ENCODE measurements around the gene RGMA.

RGMA gene

DNA sequence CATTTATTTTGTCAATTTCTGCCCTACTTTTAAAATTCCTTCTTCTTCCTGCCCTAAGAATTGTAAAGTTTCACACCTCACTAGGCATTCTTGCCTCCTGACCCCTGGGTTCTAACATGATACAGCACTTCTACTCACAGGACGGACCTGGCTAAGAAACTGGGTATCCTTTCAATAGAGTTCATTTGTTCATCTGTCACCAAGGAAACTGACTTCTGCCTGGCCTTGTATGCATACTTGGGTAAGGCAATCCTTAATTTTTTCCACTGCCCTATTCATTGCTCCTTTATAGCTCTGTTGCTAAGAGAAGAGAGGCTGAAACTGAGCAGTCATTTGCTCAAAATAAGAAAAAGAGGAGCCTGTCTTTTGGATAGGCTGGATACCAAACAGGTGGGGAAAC is 3.3 kb downstream of the RGMA start:
- ATAC-seq (replicated peaks), result no peak
- Mint-ChIP-seq H3K27ac (no peak overlapping the region), H3K9me3 (no peaks in the 10 kb centered on the region), H3K27me3 (peaks cover 85 to 92% of the 10 kb centered on the region in 2 donors), H3K36me3 (ENCODE audit: insufficient read depth) (peaks cover 7% of the 10 kb centered on the region), H3K4me1 (ENCODE audit: low read depth in 2 of 2) (peaks cover 6 to 13% of the 10 kb centered on the region in 2 donors), H3K4me3 (no peak overlapping the region)
- DNase-seq, result no peak

DNA sequence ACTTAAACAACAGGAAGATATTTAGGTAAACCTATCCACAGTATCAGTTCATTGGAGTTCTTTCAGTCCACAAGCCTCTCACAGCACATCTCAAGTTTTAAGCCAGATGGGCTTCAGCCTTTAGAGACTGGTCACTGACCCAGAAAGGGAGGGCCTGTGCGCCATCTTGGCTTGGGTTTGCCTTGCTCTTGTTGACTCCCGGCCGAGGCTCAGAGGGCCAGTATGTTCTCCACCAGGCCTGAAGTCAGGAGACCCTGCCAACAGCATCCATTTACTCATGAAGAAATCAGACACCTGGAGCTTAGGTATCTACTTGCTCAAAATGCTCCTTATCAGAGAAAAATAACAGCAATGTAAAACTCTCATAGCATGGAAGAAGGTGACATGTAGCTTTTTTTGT is 6.2 kb downstream of the RGMA start:
- DNase-seq (no peak), ATAC-seq (replicated peaks) (no peak)
- no peak overlapping the region for H3K4me3 Mint-ChIP-seq
- peaks cover 2 to 3% of the 10 kb centered on the region in 2 donors for H3K4me1 Mint-ChIP-seq (ENCODE audit: low read depth in 2 of 2)
- peaks cover 5% of the 10 kb centered on the region for H3K36me3 Mint-ChIP-seq (ENCODE audit: insufficient read depth)
- no peak overlapping the region for H3K27ac Mint-ChIP-seq
- H3K9me3 Mint-ChIP-seq, result no peaks in the 10 kb centered on the region
- H3K27me3 Mint-ChIP-seq, result peaks cover 86 to 99% of the 10 kb centered on the region in 2 donors

DNA sequence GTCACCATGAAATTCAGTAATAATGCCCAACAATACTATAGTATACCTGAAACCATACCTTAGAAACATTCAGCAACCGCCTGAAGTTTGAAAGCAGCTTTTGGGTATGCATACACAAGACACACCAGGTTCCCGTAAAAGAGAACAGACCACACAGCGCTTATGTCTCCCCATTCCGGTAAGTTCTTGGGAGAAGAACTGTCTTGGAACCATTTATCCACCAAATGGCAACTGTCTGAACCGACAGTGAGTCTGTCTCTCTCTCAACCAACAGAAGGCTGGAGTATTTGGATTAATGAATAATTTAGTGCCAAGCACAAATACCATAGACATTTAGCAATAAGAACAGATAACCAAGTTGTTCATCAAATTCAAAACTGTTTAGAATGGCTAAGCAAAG is 7.6 kb downstream of the RGMA start:
- ATAC-seq (replicated peaks) (no peak), DNase-seq (no peak)
- Mint-ChIP-seq H3K27ac (no peak overlapping the region), H3K4me1 (ENCODE audit: low read depth in 2 of 2) (no peaks in the 10 kb centered on the region), H3K4me3 (no peak overlapping the region), H3K27me3 (peaks cover 85 to 99% of the 10 kb centered on the region in 2 donors), H3K9me3 (no peaks in the 10 kb centered on the region), H3K36me3 (ENCODE audit: insufficient read depth) (peaks cover under 1% of the 10 kb centered on the region)

DNA sequence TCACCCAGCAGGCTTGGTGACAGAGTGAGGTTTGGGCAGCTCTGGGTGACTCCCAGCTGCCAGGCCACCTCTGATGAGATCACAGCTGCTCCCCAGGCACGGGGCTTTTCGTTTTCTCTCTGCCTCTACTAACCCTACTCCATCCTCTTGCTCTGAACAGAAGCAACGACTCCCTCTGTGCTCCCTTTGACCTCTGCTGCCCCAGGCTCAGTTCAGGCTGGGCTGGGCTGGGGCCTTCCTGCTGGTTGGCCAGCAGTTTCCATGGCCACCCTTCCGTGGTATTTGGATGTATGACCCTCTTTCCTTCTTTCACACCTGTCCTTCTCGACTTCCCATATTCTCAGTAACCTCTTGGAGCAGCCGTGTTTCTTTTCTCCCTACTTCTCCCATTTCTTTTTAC is 8.6 kb downstream of the RGMA start:
- Mint-ChIP-seq H3K4me1 (ENCODE audit: low read depth in 2 of 2) (no peaks in the 10 kb centered on the region), H3K36me3 (ENCODE audit: insufficient read depth) (no peaks in the 10 kb centered on the region), H3K9me3 (no peaks in the 10 kb centered on the region), H3K27me3 (peaks cover 84 to 99% of the 10 kb centered on the region in 2 donors), H3K27ac (no peak overlapping the region), H3K4me3 (no peak overlapping the region)
- DNase-seq (no peak), ATAC-seq (replicated peaks) (no peak)

DNA sequence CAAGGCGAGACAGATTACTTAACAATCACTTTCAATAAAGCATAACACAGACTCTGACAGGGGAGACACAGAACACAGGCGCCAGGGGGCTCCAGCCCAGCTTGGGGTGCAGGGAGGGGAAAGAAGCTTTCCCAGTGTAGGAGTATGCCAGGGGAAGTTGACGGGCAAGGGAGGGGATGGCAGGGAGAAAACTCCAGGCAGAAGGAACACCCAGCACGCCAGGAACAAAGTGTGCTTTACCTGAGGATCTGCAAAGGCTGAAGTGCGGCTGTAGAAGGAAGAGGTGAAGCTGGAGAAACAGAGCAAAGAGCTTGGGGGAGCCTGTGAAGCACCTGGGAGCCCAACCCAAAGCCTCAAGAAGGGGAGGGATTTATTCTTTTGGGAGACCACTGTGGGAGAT is 12.1 kb downstream of the RGMA start:
- DNase-seq (no peak), ATAC-seq (replicated peaks) (no peak)
- Mint-ChIP-seq H3K27me3 (peaks cover 89 to 100% of the 10 kb centered on the region in 2 donors), H3K4me1 (ENCODE audit: low read depth in 2 of 2) (peaks cover 11% of the 10 kb centered on the region in 2 donors), H3K27ac (no peak overlapping the region), H3K4me3 (no peak overlapping the region), H3K36me3 (ENCODE audit: insufficient read depth) (no peaks in the 10 kb centered on the region), H3K9me3 (no peaks in the 10 kb centered on the region)

DNA sequence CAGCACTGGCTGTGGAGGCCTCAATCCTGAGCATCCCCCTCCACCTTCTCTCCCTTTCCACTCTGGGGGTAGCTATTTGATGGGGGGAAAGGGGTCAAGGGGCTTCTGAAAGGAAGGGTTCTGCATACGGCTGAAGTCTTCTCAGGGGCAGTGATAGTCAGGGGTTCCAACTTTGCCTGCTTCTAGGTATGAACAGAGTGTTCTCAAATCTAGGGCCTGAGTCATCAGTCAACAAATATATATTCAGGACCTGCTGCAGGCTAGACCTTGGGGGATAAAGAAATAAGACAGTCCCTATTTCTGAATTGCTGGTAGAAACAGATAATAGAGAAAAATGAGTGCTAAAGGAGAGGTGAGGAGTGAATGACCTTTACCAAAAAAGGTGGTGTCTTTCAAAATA is 12.8 kb downstream of the RGMA start:
- H3K27ac Mint-ChIP-seq, result no peak overlapping the region
- no peak overlapping the region for H3K4me3 Mint-ChIP-seq
- H3K9me3 Mint-ChIP-seq, result no peaks in the 10 kb centered on the region
- no peak for ATAC-seq (replicated peaks)
- H3K27me3 Mint-ChIP-seq, result peaks cover 89 to 100% of the 10 kb centered on the region in 2 donors
- no peak for DNase-seq
- peaks cover 13 to 15% of the 10 kb centered on the region in 2 donors for H3K4me1 Mint-ChIP-seq (ENCODE audit: low read depth in 2 of 2)
- H3K36me3 Mint-ChIP-seq (ENCODE audit: insufficient read depth), result no peaks in the 10 kb centered on the region

DNA sequence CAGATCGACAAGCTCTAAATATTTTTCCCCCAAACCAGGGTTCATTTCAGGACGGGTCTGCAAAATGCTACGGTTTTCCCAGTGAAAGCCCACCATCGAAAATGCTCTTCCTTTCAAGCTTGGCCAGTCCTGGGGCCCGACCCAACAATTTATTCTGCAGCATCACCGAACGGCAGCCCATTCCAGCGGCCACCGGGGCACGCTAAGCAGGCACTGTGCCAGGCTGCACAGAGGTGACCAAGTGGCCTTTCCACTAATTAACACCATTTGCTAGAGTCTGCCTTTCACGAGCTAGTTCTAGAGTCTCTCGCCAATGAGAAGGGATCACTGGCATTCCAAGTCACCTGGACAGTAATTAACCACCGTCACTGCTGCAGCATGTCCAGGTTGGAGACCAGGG is 14.4 kb downstream of the RGMA start:
- Mint-ChIP-seq H3K4me1 (ENCODE audit: low read depth in 2 of 2) (peaks cover 13 to 15% of the 10 kb centered on the region in 2 donors), H3K9me3 (no peaks in the 10 kb centered on the region), H3K27me3 (peaks cover 86 to 99% of the 10 kb centered on the region in 2 donors), H3K27ac (no peak overlapping the region), H3K4me3 (no peak overlapping the region), H3K36me3 (ENCODE audit: insufficient read depth) (no peaks in the 10 kb centered on the region)
- DNase-seq, result no peak
- ATAC-seq (replicated peaks), result no peak

DNA sequence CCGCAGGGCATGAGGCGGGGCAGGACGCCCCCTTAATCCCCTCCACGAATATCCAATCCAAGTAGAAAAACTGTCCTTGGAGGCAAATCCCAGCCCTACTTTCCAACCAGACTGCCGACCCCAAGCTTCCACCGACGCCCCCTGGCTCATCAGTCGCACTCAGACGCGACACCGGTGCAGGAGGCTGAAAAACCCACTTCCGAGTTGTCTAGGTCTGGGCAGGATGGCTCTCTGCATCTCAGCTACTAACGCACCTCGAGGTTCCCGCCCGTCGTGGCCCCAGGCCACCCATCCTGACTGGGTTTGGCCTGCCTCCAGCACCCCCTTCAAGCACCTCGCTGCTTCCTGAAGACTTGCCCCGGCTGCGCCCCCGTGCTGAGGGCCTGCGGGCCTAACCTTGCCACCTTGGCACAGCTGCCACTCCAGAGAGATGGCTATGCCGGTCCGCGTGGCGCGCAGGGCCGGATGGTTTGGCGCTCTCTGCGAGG is 15.5 kb downstream of the RGMA start:
- peak overlapping the region; percentile 83 to 85 for H3K4me3 Mint-ChIP-seq
- H3K27me3 Mint-ChIP-seq, result peaks cover 79 to 94% of the 10 kb centered on the region in 2 donors
- ATAC-seq (replicated peaks) (peak; percentile 88), DNase-seq (peak in 2 of 3 experiments; percentile 13 to 23)
- peaks cover 13 to 15% of the 10 kb centered on the region in 2 donors for H3K4me1 Mint-ChIP-seq (ENCODE audit: low read depth in 2 of 2)
- H3K27ac Mint-ChIP-seq, result peak overlapping the region in 1 of 2 donors; percentile 1
- H3K36me3 Mint-ChIP-seq (ENCODE audit: insufficient read depth), result no peaks in the 10 kb centered on the region
- no peaks in the 10 kb centered on the region for H3K9me3 Mint-ChIP-seq

DNA sequence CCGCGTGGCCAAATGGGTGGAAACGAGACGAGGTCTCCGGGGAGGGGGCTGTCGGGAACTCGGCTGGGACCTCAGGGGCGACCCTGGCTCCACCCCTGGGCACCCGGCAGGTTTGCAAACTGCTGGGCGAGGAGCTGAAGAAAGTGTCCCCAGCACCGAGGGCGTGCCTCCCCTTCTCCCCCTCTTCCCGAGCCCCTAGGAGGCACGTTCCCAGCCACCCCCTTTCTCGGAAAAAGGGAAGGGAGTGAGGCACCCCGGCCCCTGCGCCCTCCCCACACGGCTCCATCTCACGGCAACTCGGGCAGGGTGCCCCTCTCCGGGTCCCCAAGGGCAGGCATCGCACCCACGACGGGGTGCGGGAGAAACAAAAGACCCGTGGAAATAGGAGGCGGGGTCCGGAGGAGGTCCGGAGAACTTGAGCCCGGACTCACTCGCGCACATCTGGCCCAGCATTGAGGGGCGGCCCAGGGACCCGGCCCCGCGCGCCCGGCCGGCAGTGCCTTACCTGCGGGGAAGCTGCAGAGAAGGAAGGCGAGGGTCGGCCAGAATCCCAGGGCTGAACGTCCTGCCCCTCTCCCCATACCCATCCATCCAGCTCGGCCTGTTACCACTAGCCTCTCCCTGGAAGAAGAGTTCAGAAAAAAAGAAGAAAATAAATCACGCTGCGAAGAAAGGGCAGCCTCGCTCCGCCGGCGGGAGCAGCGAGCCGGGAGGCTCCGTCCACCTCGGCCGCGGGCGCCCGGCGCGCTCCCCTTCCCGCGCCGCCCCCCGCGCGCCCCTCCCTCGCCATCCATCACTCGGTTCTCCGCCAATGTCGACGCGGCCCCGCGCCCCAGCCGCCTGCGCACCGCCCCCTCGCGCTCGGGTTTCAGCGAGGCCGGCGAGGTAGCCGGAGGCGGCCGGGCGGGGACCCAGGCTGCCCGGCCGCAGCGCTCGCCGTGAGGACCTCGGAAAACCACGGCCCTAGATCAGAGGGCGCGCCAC is 16.3 kb downstream of the RGMA start:
- Mint-ChIP-seq H3K27me3 (peaks cover 72 to 87% of the 10 kb centered on the region in 2 donors), H3K27ac (no peak overlapping the region), H3K9me3 (no peaks in the 10 kb centered on the region), H3K4me3 (peak overlapping the region; percentile 83 to 85), H3K36me3 (ENCODE audit: insufficient read depth) (no peaks in the 10 kb centered on the region), H3K4me1 (ENCODE audit: low read depth in 2 of 2) (peaks cover 13 to 15% of the 10 kb centered on the region in 2 donors)
- DNase-seq (no peak), ATAC-seq (replicated peaks) (peak; percentile 30)

DNA sequence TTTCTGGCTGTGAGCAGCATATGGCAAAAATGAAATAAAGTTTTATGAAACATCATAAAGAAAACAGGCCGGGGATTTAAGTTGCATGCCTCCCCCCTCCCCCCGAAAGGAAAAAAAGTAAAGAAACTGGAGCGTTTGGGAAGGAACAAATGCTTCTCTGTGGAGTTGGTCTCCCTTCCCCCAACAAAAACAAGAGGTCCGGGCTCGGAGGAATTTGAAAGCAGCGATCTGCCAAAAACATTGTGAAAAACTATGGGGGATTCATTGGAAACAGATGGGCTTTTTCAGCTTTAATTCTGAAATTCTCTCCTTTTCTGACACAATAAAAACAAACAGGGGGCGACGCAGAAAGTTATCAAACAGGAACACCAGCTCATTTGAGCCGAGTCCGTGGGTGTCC is 17.0 kb downstream of the RGMA start:
- Mint-ChIP-seq H3K4me3 (peak overlapping the region; percentile 66 to 74), H3K9me3 (no peaks in the 10 kb centered on the region), H3K4me1 (ENCODE audit: low read depth in 2 of 2) (peaks cover 13 to 15% of the 10 kb centered on the region in 2 donors), H3K27me3 (peaks cover 65 to 87% of the 10 kb centered on the region in 2 donors), H3K36me3 (ENCODE audit: insufficient read depth) (no peaks in the 10 kb centered on the region), H3K27ac (no peak overlapping the region)
- no peak for DNase-seq
- no peak for ATAC-seq (replicated peaks)

DNA sequence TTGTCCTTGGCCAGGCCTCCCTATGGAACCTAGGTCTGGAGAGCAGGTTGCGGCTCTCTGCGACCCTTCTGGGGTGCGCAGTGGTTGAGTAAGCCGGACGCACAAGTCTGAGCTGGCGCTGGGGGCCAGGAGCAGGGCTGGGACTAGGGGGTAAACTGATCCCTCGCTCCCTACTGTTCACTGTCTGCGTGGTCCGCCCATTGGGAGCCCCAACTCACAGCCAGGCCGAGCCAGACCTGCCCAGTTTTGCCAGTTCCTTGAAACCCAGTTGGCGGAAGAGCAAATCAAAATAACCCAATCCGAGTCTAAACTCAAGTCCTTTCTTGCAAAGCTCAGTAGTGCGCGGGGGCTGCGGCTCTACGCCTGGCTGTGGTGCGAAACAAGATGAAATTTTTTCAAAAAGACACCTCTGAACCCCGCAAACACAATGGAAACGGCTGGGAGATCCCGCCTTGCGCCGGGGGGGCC is 17.5 kb downstream of the RGMA start:
- peaks cover 60 to 85% of the 10 kb centered on the region in 2 donors for H3K27me3 Mint-ChIP-seq
- no peaks in the 10 kb centered on the region for H3K36me3 Mint-ChIP-seq (ENCODE audit: insufficient read depth)

DNA sequence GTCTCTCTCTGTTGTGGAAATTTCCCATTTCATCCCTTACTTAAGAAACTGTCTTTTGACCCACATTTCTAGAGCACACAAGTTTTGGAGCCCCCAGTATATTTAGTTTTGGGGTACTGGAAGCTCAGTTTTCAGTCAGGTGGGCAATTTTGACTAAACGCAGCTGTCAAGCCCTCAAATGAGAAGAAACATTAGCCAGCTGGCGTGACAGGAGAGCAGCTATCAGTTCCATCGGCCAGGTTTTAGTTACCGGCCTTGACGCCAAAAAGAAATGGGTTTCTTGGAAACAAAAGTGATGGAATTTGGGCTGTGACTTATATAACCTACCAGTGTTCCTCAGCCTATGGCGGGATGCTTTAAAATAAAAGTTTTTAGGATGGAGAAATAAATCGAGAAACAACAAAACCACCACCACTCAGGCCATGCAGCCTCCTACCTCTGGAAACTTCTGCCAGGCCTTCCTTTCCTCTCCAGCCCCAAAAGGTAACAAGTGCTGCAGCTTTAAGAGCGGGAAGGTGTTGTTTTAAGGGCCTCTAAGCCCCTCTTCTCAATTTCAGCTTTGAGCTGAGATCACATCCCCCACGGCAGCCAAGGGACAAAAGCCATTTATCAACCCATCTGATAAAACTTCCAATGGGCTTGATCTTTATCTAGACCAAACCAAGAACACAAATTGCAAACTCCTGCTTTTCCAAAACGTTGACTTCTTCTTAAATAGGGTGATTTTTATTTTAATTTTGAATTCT is 18.3 kb downstream of the RGMA start:
- ATAC-seq (replicated peaks) (no peak), DNase-seq (no peak)
- H3K4me3 Mint-ChIP-seq, result no peak overlapping the region
- no peaks in the 10 kb centered on the region for H3K36me3 Mint-ChIP-seq (ENCODE audit: insufficient read depth)
- H3K27ac Mint-ChIP-seq, result no peak overlapping the region
- no peaks in the 10 kb centered on the region for H3K9me3 Mint-ChIP-seq
- H3K27me3 Mint-ChIP-seq, result peaks cover 52 to 77% of the 10 kb centered on the region in 2 donors
- H3K4me1 Mint-ChIP-seq (ENCODE audit: low read depth in 2 of 2), result peaks cover 13 to 15% of the 10 kb centered on the region in 2 donors

More for the DNA sequence above, 17.5 kb downstream of the RGMA start:
- H3K9me3 Mint-ChIP-seq, result no peaks in the 10 kb centered on the region
- no peak for ATAC-seq (replicated peaks)
- DNase-seq, result no peak
- no peak overlapping the region for H3K27ac Mint-ChIP-seq
- peak overlapping the region; percentile 66 to 74 for H3K4me3 Mint-ChIP-seq
- peaks cover 13 to 15% of the 10 kb centered on the region in 2 donors for H3K4me1 Mint-ChIP-seq (ENCODE audit: low read depth in 2 of 2)

DNA sequence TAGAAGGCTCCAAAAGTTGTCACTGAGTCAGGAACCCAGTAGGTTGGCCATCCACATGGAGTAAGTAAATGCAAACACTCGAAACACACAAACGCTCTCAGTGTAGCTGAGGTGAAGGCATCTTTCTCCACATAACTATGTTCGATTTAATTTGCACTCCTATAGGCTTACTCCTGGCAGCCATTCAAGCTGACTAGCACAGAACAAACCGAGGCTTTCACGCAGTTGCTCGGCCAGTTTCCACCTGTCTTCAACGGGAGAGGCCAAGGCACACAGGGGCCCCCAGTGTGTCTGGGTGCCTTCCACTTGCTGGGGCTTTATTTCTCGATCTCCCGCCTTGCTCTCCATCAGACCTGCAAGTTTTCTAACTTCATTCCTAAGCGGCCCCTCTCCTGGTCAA is 18.9 kb downstream of the RGMA start:
- no peaks in the 10 kb centered on the region for H3K36me3 Mint-ChIP-seq (ENCODE audit: insufficient read depth)
- H3K27me3 Mint-ChIP-seq, result peaks cover 47 to 71% of the 10 kb centered on the region in 2 donors
- no peak overlapping the region for H3K4me3 Mint-ChIP-seq
- peaks cover 13 to 15% of the 10 kb centered on the region in 2 donors for H3K4me1 Mint-ChIP-seq (ENCODE audit: low read depth in 2 of 2)
- DNase-seq, result no peak
- no peak for ATAC-seq (replicated peaks)
- H3K9me3 Mint-ChIP-seq, result no peaks in the 10 kb centered on the region
- H3K27ac Mint-ChIP-seq, result no peak overlapping the region
